ENCODE results near the gene SEMA3A.
"Not testable (repeated sequence)": the region's sequence is repeated elsewhere in the genome, so short reads cannot be mapped to it uniquely, and the experiment has no call there.

SEMA3A gene

DNA sequence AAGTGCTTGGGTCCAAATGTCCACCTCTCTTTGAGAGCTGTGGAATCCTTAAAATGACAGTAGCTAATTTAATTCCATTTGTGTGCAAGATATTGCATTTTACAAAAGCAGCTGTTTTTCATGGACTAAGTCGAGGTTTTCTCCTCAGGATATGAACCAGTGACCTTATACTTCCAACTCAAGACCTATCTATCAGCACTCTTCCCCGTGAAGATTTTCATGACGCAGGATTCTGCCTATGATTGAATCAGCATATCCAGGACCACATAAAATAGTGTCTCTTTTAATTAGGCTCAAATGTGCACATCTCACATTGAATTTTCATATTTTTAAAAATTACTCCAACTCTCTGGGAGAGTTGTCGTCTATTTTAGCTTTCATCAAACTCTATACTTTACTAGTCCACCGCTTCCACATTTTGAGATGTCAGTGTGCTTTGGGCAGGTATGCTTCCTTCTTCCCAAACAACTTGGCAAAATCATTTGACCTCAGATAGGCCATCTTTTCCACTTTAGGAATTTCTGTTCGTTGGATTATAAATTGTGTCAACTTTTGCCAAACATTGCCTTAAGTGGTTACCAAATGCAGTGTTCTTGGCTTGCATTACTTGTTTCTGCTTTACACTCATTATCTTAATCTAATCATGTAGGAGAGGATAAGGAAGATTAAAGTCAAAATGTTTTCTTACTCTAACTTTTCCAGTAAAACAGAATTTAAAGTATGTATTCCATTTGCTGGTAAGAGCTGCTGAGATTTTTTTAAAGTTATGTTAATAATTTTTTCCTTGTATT lies 39.4 kb downstream of the SEMA3A start:
- DNase-seq (ENCODE audit: low read depth in 2 of 2): no peak

DNA sequence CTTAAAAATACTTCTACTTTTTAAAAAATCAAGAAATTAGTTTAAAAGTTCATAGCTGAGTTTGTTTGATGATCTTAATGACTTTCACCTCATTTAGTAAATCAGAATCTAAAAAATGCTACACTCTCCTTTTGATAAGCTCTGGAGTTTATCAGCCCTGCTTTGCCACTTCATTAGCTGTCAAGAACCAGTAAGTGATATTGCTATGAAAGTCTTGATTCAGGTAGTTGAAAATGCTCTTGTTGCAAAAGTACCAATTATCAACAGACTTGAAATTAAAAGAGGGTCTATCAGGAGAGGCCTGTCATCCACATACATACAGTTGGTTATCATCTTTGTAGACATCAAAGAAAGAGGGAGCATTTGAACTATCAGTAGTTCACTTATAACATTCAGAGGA lies 41.6 kb downstream of the SEMA3A start:
- no peak for DNase-seq (ENCODE audit: low read depth in 2 of 2)

DNA sequence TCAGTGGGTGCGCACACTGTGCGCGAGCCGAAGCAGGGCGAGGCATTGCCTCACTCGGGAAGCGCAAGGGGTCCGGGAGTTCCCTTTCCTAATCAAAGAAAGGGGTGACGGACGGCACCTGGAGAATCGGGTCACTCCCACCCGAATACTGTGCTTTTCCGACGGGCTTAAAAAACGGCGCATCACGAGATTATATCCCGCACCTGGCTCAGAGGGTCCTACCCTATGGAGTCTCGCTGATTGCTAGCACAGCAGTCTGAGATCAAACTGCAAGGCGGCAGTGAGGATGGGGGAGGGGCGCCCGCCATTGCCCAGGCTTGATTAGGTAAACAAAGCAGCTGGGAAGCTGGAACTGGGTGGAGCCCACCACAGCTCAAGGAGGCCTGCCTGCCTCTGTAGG lies 44.2 kb downstream of the SEMA3A start:
- not testable (repeated sequence) for DNase-seq (ENCODE audit: low read depth in 2 of 2)

DNA sequence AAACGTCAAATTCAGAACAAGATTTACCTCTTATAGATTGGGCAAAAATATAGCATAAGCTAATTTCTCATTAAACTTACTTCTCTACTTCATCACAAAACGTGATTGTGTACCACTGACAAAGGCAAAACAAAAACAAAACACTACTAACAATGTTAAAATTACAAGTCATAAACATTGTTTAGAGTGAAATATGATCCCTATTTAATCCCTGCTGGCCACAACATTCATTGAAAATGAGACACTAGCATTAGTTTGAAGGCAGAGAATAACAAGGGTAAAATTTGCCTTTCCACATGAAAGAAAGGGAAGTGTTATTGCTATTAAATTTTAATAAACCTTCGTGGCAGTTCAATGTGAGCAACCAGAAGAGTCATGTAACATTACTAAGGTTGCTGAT lies 45.0 kb downstream of the SEMA3A start:
- no peak for DNase-seq (ENCODE audit: low read depth in 2 of 2)

DNA sequence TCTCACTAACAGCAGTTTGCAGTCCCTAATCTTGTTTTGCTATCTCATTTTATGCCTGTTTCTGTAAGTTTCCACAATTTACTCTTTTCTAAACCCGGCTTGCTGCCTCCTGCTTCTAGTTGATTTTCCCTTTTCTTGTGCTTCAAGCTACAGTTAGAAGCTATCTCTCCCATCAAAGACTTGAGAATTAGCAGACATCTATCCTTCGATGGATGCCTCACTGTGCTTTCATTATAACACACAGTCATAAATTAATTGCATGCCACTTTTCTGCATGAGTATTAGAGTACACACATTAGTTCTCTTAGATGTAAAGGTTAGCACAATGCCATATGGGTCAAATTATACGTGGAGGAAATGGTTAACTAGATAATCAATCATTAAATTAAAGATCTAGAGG lies 48.7 kb downstream of the SEMA3A start:
- DNase-seq (ENCODE audit: low read depth in 2 of 2): no peak

DNA sequence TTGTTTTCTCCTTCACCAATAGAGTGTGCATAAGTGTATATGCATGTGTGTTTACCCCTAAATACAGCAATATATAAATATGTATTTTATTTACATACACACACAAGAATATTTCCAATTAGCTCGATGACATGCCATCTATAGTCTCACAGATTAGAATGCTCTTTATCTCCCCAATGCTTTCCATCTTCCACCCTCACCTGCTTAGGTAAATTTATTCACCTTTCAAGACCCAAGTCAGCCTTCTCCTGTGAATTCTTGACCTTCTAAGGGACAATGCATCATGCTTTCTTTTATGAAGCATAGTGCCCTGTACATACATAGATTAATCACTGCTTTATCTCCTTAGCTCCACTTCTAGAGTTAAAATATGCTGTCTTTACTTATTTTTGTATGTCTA lies 49.7 kb downstream of the SEMA3A start:
- no peak for DNase-seq (ENCODE audit: low read depth in 2 of 2)

DNA sequence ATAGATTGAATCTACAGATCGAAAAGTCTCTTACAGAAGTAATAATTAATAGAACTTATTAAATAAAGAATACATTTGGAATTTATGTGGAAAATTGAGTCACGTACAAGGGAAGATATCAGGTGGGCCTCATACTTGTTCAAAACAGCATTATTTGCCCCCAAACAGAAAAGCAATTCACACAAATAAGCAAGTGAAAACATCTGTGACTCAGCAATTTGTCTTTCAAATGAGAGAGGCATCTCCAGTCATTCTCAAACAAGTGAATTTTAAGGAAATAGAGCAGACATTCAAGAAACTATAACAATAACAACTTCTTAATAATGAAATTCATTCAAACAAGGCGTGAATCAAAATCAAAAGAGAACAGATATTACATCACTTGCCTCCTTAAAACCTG lies 50.1 kb downstream of the SEMA3A start:
- DNase-seq (ENCODE audit: low read depth in 2 of 2): no peak

DNA sequence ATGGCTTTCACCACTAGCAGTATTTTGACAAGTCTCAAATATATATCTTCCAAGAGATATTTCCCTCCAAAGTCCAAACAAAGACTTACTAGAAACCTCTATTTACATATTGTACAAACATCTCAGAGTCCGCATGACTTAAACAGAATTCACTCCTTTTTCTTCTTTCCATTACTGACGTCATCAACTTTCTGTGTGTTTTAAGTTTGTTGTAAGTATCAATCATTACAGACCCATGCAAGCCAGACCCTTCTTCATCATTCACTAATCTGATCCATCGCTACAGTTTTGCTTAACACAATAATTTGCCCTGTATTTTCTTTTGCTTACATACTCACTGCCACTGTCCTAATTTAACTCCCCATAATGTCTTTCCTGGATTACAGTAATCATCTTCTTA lies 51.9 kb downstream of the SEMA3A start:
- DNase-seq (ENCODE audit: low read depth in 2 of 2): no peak

DNA sequence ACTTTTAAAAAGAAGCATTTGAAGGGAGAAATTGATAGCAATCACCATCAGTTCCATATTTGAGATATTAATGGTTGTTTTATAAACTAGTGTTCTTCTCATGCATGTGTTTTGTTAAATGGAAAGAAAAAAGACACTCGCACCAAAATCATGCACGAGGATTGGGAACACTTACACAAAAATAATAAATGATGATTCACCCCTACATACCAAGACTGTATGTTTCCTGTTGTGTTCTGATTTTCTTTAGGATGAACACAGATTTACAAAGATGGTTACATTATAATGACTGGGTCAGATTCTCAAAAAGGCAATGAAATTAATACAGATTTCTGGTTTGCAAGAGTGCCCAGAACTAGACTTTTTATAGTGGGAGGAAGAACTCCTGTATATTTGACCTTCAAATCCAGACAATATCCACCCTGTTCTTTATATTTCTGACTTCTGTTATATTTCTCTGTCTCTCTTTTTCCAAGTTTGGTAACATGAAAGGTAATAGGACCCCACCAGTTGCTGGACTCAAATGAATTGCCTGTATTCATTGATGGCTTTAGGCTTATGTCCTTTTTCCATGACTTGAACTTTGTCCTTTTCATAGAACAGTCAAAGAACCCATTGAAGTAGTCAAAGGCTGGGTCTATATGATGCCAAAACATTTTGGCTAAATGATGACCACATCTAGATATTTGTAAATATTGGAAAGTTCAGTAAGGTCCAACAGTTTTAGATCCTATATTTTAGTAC lies 54.4 kb downstream of the SEMA3A start:
- no peak for DNase-seq (ENCODE audit: low read depth in 2 of 2)

DNA sequence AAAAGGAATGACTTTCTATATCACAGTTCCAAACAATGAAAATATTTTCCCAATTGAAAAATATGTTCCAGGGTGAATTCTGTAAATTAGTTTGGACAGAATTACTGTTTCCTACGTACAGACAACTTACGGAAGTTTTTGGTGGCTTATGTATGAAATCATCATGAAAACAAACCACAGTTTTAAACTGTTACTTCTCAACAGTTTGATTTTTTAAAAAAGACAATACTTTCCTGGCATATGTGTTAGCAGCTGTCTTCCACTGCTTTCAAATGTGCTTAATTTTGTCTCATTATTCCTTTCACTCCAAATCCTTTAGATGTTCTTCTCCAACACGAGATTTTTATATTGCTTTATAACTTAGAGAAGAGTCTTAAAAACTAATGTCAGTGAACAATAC lies 56.2 kb downstream of the SEMA3A start:
- no peak for DNase-seq (ENCODE audit: low read depth in 2 of 2)

DNA sequence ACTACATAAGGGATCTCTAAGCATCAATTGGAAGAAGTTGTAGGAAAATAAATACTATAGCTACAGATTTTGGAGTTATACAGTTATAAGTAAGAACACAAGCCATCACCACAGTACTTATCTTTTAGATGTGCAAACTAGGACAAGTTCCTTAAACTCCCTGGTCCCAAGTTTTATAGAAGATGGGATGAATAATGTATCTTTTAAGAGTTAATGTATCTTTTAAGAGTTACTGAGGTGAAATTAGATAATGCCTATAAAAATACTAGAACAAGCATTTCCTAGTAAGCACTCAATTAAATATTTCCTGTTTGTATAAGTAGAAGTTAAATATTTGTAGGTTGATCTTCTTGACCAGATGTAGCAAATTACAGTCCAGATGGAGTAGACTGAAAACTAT lies 56.8 kb downstream of the SEMA3A start:
- no peak for DNase-seq (ENCODE audit: low read depth in 2 of 2)

DNA sequence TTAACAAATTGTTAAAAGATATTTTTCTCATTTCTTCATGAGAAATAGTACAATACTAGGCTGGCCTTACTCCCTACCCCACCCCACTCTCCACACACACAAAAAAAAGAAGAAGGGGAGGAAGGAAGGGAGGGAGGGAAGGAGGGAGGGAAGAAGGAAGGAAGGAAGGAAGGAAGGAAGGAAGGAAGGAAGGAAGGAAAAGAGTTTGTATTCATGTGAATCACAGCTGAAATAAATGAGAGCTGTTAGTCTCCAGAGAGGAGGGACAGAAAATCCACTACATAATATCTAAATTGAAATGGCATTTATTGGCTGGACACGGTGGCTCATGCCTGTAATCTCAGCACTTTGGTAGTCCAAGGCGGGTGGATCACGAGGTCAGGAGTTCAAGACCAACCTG lies 57.8 kb downstream of the SEMA3A start:
- no peak for DNase-seq (ENCODE audit: low read depth in 2 of 2)

DNA sequence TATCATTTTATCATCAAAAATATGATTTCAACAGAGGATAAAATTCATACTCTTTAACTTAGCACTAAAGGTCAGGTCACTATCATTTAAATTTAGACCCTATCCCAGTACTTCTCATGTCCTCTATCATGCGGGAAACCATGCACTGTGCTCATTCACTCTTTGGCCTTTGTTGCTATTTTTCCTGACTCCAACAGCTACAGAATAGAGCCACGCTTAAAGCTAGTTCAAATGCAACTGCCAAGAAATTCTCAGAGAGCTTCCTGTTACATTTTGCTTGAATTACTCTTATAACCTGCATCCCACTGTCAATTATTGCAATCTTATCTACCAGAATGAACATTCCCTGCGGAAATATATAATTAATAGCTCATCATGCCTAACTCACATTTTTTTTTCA lies 58.3 kb downstream of the SEMA3A start:
- no peak for DNase-seq (ENCODE audit: low read depth in 2 of 2)

DNA sequence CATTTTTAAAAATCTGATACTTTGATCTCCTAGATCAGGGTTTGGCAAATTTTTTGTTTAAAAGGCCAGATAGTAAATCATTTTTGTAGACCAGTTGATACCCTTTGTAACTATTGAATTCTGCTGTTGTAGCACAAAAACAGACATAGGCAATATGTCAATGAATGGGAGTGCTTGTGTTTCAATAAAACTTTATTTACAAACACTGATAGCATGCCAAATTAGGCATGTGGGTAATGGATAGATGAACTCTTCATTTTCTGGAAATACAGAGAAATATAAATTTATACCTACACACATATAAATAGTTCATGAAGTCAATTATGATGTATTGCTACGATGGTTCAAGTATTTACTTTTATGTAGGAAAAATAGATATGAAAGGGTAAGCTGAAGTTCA lies 60.4 kb downstream of the SEMA3A start:
- no peak for DNase-seq (ENCODE audit: low read depth in 2 of 2)

DNA sequence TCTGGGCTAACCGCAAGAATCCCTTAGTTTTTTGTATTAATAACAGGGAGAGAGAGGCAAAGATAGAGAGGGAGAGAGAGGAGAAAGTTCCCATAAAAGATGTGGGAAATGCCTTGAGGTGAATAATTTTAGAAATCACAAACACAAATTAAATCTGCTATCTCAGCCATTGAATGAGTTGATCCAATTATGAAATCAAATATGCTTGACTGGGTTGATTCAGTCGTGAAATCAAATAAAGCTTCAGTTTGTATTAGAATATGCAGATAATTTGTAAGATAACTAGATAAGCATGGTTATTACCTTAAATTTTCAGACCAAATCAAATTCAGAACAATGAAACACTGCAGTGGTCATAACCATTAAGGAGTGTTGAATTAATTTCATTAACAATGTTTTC lies 68.9 kb downstream of the SEMA3A start:
- no peak for DNase-seq (ENCODE audit: low read depth in 2 of 2)

DNA sequence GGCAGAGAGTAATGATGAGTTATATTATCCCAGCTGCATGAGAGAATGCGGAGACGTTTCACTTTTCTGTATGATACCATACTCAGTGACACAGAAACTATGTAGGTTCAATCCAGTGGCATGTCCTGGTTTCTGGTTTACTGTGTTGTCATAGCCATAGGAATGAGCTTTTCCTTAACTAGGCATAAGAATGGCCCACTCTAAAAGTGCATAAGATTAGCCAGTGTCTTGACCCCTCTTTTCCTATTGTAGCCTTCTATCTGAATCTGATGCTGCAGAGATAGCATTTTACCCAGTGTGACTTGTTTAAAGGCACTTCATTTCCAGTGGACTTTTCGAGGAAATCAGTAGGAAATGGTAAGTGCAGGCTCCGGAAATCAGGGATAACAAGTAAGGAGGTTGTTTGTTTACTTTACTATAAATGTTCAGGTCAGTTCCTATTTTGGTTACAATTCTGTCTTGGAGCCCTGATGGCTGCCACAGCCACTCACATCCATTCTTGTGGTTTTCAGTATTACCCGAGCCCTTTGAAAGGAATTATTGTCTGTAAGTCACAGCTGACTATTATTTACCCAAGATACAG lies 70.5 kb downstream of the SEMA3A start:
- DNase-seq (ENCODE audit: low read depth in 2 of 2): no peak

DNA sequence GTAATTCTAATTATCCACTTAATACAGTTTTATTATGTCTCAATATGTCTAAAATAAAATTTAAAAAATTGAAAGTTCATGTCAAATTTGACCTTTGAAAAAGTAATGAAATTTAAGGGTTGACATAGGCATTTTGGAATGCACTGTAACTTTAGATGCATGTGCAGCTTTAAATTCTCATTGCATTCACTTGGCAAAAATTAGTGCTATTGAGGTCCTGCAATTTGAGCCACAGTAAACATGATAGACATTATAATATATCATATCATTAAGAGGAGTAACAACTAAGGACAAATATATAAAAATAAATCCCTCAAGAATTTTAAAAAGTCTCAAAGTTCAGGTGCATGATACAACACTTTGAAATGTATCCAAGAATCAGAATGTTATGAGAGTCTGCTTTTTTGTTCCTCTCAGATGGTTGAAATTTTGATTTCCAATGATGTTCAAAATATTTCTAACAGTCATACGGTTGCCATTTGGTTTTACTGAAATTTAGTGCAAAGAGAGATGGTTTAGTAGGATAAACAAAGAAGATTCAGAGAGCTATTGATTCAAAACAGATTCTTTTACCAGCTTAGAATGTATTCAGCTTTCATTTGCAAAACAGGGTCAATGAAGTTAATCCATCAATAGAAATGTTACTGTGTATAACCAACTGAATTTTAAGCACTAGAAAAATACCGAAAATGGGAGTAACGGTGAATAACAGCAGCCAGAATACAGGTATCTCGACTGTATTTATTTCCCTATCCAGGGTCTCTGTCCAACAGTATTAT lies 71.8 kb downstream of the SEMA3A start:
- DNase-seq (ENCODE audit: low read depth in 2 of 2): no peak

DNA sequence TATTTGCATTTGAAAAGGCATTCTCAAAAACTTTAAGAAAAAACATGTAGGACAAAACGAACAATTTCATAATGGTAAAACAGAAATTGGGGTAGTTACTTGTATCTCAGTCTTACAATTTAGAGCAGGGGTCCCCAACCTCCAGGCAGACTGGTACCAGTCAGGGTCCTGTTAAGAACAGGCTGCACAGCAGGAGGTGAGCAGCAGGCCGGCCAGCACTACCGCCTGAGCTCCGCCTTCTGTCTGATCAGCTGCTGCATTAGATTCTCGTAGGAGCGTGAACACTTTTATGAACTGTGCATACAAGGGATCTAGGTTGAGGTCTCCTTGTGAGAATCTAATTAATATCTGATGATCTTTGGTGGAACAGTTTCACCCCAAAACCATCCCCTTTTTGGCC lies 77.3 kb downstream of the SEMA3A start:
- DNase-seq (ENCODE audit: low read depth in 2 of 2): no peak

DNA sequence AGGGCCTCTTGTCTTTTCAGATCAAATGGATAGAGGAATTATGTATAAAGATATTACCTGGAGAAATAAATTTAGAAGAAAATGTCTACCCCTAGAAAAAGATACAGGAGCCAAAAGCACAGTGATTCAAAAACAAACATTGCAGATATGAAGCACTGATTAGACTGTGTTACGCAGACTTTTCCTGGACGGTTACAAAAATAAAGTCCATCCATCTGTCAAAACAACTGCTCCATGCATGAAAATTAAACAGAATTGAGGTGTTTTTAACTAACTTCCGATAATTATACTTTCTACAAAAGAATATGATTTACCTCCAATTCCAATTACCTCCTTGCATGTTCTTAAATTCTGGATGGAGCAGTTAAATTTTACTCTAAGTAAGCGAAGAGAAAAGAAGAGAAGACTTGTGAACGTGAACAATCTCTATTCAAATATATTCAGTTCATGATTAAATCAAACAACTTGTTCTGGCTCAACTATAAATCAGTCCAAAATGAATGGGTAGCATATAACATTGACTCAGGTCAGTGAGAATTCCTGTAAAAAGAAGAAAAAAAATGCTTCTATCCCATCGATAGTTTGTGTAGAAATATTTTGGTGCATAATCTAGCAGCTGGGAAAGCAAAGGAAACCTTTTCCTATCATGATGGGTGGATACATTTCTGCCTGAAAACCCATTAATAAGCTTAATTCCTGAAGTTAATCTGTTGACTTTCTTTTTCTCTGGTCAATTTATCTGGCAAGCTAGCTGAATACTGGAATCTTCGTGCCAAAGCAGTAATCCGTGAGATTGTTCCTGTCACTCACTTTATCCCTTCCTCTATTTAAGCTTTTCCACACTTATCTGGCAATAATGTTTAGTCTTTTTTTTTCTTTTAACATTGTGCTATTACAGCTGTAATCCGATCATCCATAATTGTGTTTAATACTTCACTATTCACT lies 80.4 kb downstream of the SEMA3A start:
- no peak for DNase-seq (ENCODE audit: low read depth in 2 of 2)

DNA sequence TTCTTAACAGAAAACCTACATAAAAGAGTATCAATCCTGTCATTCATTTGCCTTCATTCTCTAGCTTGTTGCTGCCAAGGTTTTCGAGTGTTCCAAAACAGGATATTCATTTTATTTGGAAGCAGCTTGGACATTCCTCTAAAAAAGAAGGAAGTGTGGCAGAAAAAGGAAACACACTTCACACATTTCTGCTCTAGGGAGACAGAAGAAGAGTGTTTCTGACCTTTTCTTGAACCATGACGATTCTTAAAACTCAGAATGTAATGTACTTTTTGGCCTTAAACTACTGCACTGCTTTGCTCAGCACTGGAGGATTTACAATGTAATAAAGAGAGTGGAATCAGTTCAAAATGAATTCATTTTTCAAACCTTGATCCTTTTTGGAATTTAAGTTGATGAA lies 81.3 kb downstream of the SEMA3A start:
- no peak for DNase-seq (ENCODE audit: low read depth in 2 of 2)

DNA sequence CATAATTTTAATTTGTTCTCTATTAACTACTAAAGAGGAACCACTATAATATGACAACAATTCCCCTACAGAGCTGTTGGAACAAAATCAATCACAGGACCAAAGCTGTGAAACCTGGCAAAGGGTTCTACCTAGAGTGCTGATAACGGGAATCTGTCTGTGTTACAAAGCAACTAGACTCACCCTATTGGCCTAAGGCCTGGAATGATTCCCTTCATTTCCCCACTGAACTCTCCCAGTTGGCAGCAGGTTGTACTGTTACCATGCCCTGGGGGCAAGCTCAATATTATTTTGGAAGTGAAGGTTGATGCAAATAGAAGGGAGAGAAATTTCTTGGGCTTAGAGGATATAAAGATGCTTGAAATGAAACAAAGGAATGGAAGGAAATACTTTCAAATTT lies 81.8 kb downstream of the SEMA3A start:
- DNase-seq (ENCODE audit: low read depth in 2 of 2): no peak

All from stimulated activated CD4-positive, alpha-beta T cell treated with anti-CD3 and anti-CD28 coated beads, Interleukin-1b, Interleukin-23, amount 100 ng/mL, for 1 hour (primary cell).